ENCODE data around the gene MTUS2. TPM values are rescaled to one million over a fixed set of nuclear protein-coding genes. Genes with fewer than 3 reads are reported as not detected.

The MTUS2 gene
- total and polyA plus RNA-seq, 2 experiments from 2014 or later, result 0.27 to 0.38 TPM

GRCh38 chr13:29281932-29282495, 461.9 kb downstream of the MTUS2 start:
- H3F3A ChIP-seq (replicated peaks; ENCODE audit: low read depth), result no peaks in the 10 kb centered on the region
- Mint-ChIP-seq H3K36me3 (ENCODE audit: low read depth) (no peaks in the 10 kb centered on the region), H3K4me3 (no peak overlapping the region), H3K27me3 (ENCODE audit: insufficient read depth, low read depth, poor library complexity) (no peaks in the 10 kb centered on the region), H3K9me3 (no peaks in the 10 kb centered on the region), H3K27ac (no peak overlapping the region), H3K4me1 (no peaks in the 10 kb centered on the region)
- H4K20me1 ChIP-seq (replicated peaks; ENCODE audit: insufficient read depth), result no peaks in the 10 kb centered on the region
- no peaks in the 10 kb centered on the region for H3K36me3 ChIP-seq (ENCODE audit: insufficient read depth)
- H3K27ac ChIP-seq (ENCODE audit: low read depth), result no peak overlapping the region
- H3K4me3 ChIP-seq, result no peak overlapping the region
- no peak for DNase-seq (ENCODE audit: low spot score)
- H3K4me1 ChIP-seq (ENCODE audit: insufficient read depth), result no peaks in the 10 kb centered on the region
- TF ChIP-seq ETS1 (IDR thresholded peaks at IDR 0.05), result no peak
- TF ChIP-seq, protein P1, sequence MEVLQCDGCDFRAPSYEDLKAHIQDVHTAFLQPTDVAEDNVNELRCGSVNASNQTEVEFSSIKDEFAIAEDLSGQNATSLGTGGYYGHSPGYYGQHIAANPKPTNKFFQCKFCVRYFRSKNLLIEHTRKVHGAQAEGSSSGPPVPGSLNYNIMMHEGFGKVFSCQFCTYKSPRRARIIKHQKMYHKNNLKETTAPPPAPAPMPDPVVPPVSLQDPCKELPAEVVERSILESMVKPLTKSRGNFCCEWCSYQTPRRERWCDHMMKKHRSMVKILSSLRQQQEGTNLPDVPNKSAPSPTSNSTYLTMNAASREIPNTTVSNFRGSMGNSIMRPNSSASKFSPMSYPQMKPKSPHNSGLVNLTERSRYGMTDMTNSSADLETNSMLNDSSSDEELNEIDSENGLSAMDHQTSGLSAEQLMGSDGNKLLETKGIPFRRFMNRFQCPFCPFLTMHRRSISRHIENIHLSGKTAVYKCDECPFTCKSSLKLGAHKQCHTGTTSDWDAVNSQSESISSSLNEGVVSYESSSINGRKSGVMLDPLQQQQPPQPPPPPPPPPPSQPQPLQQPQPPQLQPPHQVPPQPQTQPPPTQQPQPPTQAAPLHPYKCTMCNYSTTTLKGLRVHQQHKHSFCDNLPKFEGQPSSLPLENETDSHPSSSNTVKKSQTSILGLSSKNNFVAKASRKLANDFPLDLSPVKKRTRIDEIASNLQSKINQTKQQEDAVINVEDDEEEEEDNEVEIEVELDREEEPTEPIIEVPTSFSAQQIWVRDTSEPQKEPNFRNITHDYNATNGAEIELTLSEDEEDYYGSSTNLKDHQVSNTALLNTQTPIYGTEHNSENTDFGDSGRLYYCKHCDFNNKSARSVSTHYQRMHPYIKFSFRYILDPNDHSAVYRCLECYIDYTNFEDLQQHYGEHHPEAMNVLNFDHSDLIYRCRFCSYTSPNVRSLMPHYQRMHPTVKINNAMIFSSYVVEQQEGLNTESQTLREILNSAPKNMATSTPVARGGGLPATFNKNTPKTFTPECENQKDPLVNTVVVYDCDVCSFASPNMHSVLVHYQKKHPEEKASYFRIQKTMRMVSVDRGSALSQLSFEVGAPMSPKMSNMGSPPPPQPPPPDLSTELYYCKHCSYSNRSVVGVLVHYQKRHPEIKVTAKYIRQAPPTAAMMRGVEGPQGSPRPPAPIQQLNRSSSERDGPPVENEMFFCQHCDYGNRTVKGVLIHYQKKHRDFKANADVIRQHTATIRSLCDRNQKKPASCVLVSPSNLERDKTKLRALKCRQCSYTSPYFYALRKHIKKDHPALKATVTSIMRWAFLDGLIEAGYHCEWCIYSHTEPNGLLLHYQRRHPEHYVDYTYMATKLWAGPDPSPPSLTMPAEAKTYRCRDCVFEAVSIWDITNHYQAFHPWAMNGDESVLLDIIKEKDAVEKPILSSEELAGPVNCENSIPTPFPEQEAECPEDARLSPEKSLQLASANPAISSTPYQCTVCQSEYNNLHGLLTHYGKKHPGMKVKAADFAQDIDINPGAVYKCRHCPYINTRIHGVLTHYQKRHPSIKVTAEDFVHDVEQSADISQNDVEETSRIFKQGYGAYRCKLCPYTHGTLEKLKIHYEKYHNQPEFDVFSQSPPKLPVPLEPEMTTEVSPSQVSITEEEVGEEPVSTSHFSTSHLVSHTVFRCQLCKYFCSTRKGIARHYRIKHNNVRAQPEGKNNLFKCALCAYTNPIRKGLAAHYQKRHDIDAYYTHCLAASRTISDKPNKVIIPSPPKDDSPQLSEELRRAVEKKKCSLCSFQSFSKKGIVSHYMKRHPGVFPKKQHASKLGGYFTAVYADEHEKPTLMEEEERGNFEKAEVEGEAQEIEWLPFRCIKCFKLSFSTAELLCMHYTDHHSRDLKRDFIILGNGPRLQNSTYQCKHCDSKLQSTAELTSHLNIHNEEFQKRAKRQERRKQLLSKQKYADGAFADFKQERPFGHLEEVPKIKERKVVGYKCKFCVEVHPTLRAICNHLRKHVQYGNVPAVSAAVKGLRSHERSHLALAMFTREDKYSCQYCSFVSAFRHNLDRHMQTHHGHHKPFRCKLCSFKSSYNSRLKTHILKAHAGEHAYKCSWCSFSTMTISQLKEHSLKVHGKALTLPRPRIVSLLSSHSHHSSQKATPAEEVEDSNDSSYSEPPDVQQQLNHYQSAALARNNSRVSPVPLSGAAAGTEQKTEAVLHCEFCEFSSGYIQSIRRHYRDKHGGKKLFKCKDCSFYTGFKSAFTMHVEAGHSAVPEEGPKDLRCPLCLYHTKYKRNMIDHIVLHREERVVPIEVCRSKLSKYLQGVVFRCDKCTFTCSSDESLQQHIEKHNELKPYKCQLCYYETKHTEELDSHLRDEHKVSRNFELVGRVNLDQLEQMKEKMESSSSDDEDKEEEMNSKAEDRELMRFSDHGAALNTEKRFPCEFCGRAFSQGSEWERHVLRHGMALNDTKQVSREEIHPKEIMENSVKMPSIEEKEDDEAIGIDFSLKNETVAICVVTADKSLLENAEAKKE (CRISPR knock-in tag; IDR thresholded peaks at IDR 0.05), result no peak
- no peak for TF ChIP-seq ZNF114 (CRISPR knock-in tag; IDR thresholded peaks at IDR 0.05)
- no peak for TF ChIP-seq CTCF (conservative IDR thresholded peaks at IDR 0.05; ENCODE audit: low read depth in 2 of 2)
- no peak for TF ChIP-seq ZNF331 (CRISPR knock-in tag; IDR thresholded peaks at IDR 0.05; ENCODE audit: low read depth)
- TF ChIP-seq EZH2phosphoT487 (IDR thresholded peaks at IDR 0.05; ENCODE audit: unreplicated experiment), result no peak
- TF ChIP-seq NANOG (IDR thresholded peaks at IDR 0.05; ENCODE audit: borderline replicate concordance), result no peak
- no peak for TF ChIP-seq POLR2AphosphoS5 (IDR thresholded peaks at IDR 0.05; ENCODE audit: low read depth)
- TF ChIP-seq JUNB (IDR thresholded peaks at IDR 0.05; ENCODE audit: unreplicated experiment), result no peak
- TF ChIP-seq STAT1 (IDR thresholded peaks at IDR 0.05; ENCODE audit: unreplicated experiment), result no peak
- no peak overlapping the region; the same call in 1 of the 2 replicates for H2AFZ ChIP-seq
- H3K9me2 ChIP-seq (ENCODE audit: insufficient read depth), result no peaks in the 10 kb centered on the region
- H3K27me3 ChIP-seq (ENCODE audit: insufficient read depth), result no peaks in the 10 kb centered on the region
- no peak for ATAC-seq
- no peaks in the 10 kb centered on the region for H3K79me2 ChIP-seq (replicated peaks; ENCODE audit: insufficient read depth)
- no peak overlapping the region for H3K4me2 ChIP-seq
